AG04449 (cell line): ENCODE results near the gene CORO1A.

ENCODE experiments used
- CTCF ChIA-PET: fragments of 350-600 bp; formaldehyde crosslinking; extraction: SDS; loops from one replicate; lab custom pipeline; 2021; ENCODE audit warnings: antibody characterized with exemption; lab: Yijun Ruan, JAX
- POLR2A ChIA-PET: fragments of 400-600, 350-600 bp; formaldehyde crosslinking; extraction: SDS; loops from one replicate; lab custom pipeline; 2020; ENCODE audit warnings: antibody characterized with exemption, inconsistent platforms; lab: Yijun Ruan, JAX
- DNase-seq: peaks from one replicate; pipeline ENCODE4 v3.0.0-alpha.2; 2010; ENCODE audit warnings: low read depth, low spot score
- H3K4me3 ChIP-seq: 2 replicates; pipeline ENCODE4 v1.5.1; 2011; ENCODE audit warnings: low read depth, mild to moderate bottlenecking, control low read depth, low read length
- TF ChIP-seq, protein P1 (sequence below): IDR thresholded peaks from one replicate; pipeline ENCODE4 v1.5.1; 2011; ENCODE audit warnings: mild to moderate bottlenecking, moderate library complexity, low read length, control low read depth, inconsistent platforms; ENCODE audit not compliant: insufficient read depth; ENCODE audit errors: missing control alignments

CORO1A gene

GRCh38 chr16:30183233-30184095, at the start of gene CORO1A:
CORO1A (plus strand) TSS chr16:30183602; CDS start chr16:30185210, 1,608 bp downstream.
- TF ChIP-seq, protein P1, sequence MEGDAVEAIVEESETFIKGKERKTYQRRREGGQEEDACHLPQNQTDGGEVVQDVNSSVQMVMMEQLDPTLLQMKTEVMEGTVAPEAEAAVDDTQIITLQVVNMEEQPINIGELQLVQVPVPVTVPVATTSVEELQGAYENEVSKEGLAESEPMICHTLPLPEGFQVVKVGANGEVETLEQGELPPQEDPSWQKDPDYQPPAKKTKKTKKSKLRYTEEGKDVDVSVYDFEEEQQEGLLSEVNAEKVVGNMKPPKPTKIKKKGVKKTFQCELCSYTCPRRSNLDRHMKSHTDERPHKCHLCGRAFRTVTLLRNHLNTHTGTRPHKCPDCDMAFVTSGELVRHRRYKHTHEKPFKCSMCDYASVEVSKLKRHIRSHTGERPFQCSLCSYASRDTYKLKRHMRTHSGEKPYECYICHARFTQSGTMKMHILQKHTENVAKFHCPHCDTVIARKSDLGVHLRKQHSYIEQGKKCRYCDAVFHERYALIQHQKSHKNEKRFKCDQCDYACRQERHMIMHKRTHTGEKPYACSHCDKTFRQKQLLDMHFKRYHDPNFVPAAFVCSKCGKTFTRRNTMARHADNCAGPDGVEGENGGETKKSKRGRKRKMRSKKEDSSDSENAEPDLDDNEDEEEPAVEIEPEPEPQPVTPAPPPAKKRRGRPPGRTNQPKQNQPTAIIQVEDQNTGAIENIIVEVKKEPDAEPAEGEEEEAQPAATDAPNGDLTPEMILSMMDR = no peak
- CTCF ChIA-PET = no interaction called here

GRCh38 chr16:30136971-30137605, 46.3 kb upstream of the CORO1A start:
- ChIA-PET CTCF (interaction anchor here (0.9 to 1.1 kb wide), 4 partner anchors 9 to 272 kb away, joined by 3 to 4 read pairs (median 4); no protein-coding TSS in a partner anchor), POLR2A (interaction anchor here (0.7 kb wide), 1 partner anchor 31 kb away, joined by 3 read pairs; no protein-coding TSS in a partner anchor)
- no peak for DNase-seq
- TF ChIP-seq, protein P1 = no peak
- H3K4me3 ChIP-seq = no peak overlapping the region

More at GRCh38 chr16:30183233-30184095, at the start of gene CORO1A:
- no peak for DNase-seq
- peak within 1 kb of the TSS; percentile 62 for H3K4me3 ChIP-seq
- POLR2A ChIA-PET = no interaction called here

GRCh38 chr16:30137897-30138296, 45.5 kb upstream of the CORO1A start:
- ChIA-PET POLR2A (no interaction called here), CTCF (interaction anchor here (0.9 kb wide), 1 partner anchor 271 kb away, joined by 3 read pairs; no protein-coding TSS in a partner anchor)
- no peak overlapping the region for H3K4me3 ChIP-seq
- no peak for DNase-seq
- TF ChIP-seq, protein P1 = no peak

DNA sequence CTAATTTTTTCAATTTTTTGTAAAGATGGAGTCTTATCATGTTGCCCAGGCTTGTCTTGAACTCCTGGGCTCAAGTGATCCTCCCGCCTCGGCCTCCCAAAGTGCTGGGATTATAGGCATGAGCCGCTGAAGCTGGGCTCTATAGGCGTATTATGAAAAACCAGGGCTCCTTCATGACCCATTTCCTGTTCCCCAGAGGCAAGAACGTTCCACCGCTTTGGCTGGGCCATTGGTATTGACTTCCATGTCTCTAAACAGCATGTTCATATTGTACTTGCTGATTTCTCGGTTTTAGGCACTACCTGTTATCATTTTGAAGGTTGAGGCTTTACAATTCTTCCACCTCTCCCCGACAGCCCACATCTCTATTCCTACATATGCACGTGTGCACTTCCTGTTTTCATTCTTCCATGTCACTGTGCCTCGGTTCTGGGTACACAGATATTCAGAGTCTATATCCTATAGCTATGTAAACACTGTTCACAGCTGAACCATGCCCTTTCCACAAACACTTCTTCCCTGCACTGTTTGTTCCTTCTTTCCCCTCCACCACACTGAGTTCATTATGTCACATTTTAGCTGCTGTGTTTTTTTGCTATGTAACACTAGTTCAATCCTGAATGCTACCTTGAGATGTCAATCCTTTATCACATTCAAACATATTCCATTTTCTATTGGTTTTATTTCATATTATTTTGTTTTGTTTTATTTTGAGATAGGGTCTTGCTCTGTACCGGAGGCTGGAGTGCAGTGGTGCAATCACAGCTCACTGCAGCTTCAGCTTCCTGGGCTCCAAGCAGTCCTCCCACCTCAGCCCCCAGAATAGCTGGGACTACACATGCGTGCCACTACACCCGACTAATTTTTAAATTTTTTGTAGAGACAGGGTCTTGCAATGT, 43.6 kb upstream of the CORO1A start:
- ChIA-PET POLR2A (no interaction called here), CTCF (interaction anchor here (1.3 to 1.4 kb wide), 2 partner anchors 8 to 28 kb away, joined by 3 to 4 read pairs; no protein-coding TSS in a partner anchor)
- H3K4me3 ChIP-seq = no peak overlapping the region
- no peak for DNase-seq
- TF ChIP-seq, protein P1 = no peak

DNA sequence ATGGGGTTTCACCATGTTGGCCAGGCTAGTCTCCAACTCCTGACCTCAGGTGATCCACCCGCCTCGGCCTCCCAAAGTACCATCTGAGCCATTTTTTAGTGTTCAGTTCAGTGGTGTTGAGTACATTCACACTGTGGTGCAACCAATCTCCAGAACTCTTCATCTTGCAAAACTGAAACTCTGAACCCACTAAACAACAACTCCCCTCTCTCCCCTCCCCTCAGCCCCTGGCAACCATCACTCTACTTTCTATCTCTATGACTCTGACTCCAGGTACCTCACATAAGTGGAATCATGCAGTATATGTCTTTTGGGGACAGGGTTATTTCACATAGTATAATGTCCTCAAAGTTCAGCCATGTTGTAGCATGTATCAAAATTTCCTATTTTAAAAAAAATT, 41.7 kb upstream of the CORO1A start:
- ChIA-PET CTCF (no interaction called here), POLR2A (no interaction called here)
- H3K4me3 ChIP-seq = no peak overlapping the region
- TF ChIP-seq, protein P1 = no peak
- no peak for DNase-seq
